Vagina (tissue), 2 donors: ENCODE results near the gene ESPN. TPM values are rescaled to one million over a fixed set of nuclear protein-coding genes. Genes with fewer than 3 reads are reported as not detected.
A peak's percentile ranks its signal among the peaks of the same experiment; 100 is the strongest.

ENCODE experiments used
- DNase-seq, 2 donors: peaks; one replicate each; pipeline ENCODE4 v3.0.0-alpha.2; 2017; ENCODE audit errors: extremely low spot score in 2 of 2
- H3K27ac ChIP-seq: fragments of 200-600 bp; sonication (generic); one replicate; pipeline ENCODE4 v1.5.1; 2019
- H3K27me3 ChIP-seq: fragments of 200-600 bp; sonication (generic); one replicate; pipeline ENCODE4 v1.5.1; 2019
- H3K36me3 ChIP-seq, 2 donors: fragments of 200-600 bp; sonication (generic); one replicate each; pipeline ENCODE4 v1.5.1; 2017 to 2019
- H3K4me1 ChIP-seq: fragments of 200-600 bp; sonication (generic); one replicate; pipeline ENCODE4 v1.5.1; 2019
- H3K4me3 ChIP-seq, 2 donors: fragments of 200-600 bp; sonication (generic); 1 replicate in 1 of 2; 2 replicates in 1 of 2; pipeline ENCODE4 v1.5.1; 2016 to 2019
- H3K9me3 ChIP-seq: fragments of 200-600 bp; sonication (generic); one replicate; pipeline ENCODE4 v1.5.1; 2019
- POLR2A ChIP-seq, 2 donors: fragments of 450-650 bp; IDR thresholded peaks; one replicate each; pipeline ENCODE4 v1.6.1; 2017; ENCODE audit warnings: antibody characterized with exemption in 2 of 2, mild to moderate bottlenecking in 2 of 2, moderate library complexity in 2 of 2
- POLR2AphosphoS5 ChIP-seq, 2 donors: sonication (generic); formaldehyde crosslinking; IDR thresholded peaks; one replicate each; pipeline ENCODE4 v1.9.0; 2017; ENCODE audit warnings: antibody characterized with exemption in 2 of 2, mild to moderate bottlenecking in 2 of 2, low read depth in 1 of 2; ENCODE audit not compliant: insufficient read depth in 1 of 2
- intact Hi-C: fragments of 100-400 bp; cut with DNase I; formaldehyde crosslinking; loops from one replicate; pipeline ENCODE4 v1.15.1; 2023
- total RNA-seq: library from RNA; depleted of rRNA; stranded (reverse); fragments of >200 nt; gene quantifications from one replicate; pipeline ENCODE4 v1.2.3, GENCODE V29; 2016
- TF ChIP-seq, protein P1 (sequence below), 3 experiments: fragments of 450-650 bp in 2 of 3; fragments of 200-600 bp in 1 of 3; sonication (generic) in 1 of 3; IDR thresholded peaks; one replicate each; pipeline ENCODE4 v1.5.1; 2017 to 2019; ENCODE audit warnings: antibody characterized with exemption in 3 of 3, mild to moderate bottlenecking in 2 of 3, moderate library complexity in 2 of 3

ESPN gene
- total RNA-seq, 1 donor from 2014 or later = 77.1 TPM

DNA sequence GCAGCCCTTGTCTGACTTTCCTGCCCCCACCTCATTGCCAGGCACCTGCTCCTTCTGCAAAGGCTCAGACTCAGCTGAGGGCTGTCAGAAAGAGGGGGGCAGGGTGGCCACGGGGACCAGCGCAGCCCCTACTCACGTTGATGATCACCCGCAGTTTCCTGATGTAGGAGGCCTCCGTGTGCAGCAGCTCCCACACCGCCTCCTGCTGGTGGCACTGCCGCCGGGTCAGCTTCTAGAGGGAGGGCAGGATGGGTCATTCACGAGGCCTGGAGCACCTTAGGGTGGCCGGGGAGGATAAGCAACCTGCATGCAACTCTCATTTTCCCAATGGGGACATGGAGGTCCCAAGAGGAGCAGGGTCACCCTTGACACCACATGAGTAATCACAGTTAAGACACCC lies 47.8 kb downstream of the ESPN start:
- H3K27ac ChIP-seq = no peak overlapping the region
- peaks cover 0 to 13% of the 10 kb centered on the region in 2 donors for H3K36me3 ChIP-seq
- H3K4me1 ChIP-seq = no peaks in the 10 kb centered on the region
- no peak for DNase-seq
- intact Hi-C loops = no loop called here
- H3K27me3 ChIP-seq = no peaks in the 10 kb centered on the region
- no peak overlapping the region for H3K4me3 ChIP-seq
- TF ChIP-seq POLR2AphosphoS5 (IDR thresholded peaks at IDR 0.05; ENCODE audit: insufficient read depth in 1 of 2, low read depth in 1 of 2) (no peak), POLR2A (IDR thresholded peaks at IDR 0.05) (no peak)
- TF ChIP-seq, protein P1, sequence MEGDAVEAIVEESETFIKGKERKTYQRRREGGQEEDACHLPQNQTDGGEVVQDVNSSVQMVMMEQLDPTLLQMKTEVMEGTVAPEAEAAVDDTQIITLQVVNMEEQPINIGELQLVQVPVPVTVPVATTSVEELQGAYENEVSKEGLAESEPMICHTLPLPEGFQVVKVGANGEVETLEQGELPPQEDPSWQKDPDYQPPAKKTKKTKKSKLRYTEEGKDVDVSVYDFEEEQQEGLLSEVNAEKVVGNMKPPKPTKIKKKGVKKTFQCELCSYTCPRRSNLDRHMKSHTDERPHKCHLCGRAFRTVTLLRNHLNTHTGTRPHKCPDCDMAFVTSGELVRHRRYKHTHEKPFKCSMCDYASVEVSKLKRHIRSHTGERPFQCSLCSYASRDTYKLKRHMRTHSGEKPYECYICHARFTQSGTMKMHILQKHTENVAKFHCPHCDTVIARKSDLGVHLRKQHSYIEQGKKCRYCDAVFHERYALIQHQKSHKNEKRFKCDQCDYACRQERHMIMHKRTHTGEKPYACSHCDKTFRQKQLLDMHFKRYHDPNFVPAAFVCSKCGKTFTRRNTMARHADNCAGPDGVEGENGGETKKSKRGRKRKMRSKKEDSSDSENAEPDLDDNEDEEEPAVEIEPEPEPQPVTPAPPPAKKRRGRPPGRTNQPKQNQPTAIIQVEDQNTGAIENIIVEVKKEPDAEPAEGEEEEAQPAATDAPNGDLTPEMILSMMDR (IDR thresholded peaks at IDR 0.05) = no peak
- H3K9me3 ChIP-seq = no peaks in the 10 kb centered on the region

DNA sequence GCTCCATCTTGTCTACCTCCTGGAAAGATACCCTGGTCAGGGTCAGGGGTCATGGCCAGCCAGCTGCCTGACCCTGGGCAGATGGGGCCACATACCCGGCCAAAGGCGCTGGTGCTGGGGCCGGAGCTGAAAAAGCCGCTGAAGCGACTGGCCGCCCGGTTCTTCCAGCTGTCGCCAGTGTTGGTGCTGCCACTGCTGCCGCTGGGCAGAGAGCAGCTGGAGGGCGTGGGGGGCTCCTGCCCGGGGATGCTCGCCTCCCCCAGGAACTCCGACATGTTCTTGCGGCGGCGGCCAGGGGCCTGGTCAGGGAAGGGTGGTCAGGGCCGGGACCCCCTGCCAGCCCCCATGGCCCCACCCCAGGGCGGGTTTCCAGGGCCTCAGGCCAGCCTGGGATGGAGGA lies 48.6 kb downstream of the ESPN start:
- Histone ChIP-seq H3K4me3 (no peak overlapping the region), H3K27me3 (no peaks in the 10 kb centered on the region), H3K36me3 (peaks cover 0 to 13% of the 10 kb centered on the region in 2 donors), H3K4me1 (no peaks in the 10 kb centered on the region), H3K9me3 (no peaks in the 10 kb centered on the region), H3K27ac (no peak overlapping the region)
- intact Hi-C loops = no loop called here
- no peak for DNase-seq
- TF ChIP-seq, protein P1 (IDR thresholded peaks at IDR 0.05) = no peak
- no peak for TF ChIP-seq POLR2AphosphoS5 (IDR thresholded peaks at IDR 0.05; ENCODE audit: insufficient read depth in 1 of 2, low read depth in 1 of 2)
- TF ChIP-seq POLR2A (IDR thresholded peaks at IDR 0.05) = no peak

DNA sequence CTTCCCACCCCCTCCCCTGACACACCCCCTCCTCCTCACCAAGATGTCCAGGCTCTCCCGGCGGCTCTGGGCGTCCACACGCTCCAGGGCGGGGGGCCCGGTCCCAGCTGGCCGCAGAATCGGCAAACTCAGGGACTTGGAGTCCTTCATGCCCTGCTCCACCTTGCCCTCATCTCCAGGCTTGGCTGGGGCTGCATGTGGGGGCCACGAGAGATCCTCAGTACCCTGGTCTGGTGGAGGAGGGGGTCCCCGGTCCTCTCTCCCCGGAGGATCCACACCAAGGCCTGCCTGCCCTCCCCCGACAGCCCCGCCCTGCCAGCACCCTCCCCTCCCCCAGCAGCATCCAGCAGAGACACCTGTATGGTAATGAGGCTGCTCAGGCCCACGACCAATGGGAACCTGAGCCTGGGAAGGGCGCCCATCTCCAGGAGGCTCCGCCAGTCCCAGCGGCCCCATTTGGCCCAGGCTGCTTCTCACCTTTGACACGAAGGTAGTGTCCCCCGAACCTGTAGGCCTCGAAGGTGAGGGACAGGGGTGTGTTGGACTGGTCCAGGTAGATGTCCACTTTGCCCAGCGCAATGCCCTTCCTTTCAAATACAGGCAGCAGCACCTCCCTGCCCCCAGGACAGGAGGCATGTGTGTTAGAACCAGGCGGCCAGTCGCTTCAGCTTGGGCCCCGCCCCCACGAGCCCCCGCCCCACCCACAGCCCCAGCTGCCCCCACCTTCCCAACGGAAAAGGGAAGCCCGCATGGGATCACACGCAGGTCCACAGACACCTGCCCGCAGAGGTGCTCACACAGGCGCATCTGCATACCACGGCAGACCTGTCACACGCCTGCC lies 49.6 kb downstream of the ESPN start:
- H3K9me3 ChIP-seq = no peaks in the 10 kb centered on the region
- no peak overlapping the region for H3K4me3 ChIP-seq
- peaks cover 0 to 10% of the 10 kb centered on the region in 2 donors for H3K36me3 ChIP-seq
- intact Hi-C loops = no loop called here
- DNase-seq = no peak
- TF ChIP-seq POLR2AphosphoS5 (IDR thresholded peaks at IDR 0.05; ENCODE audit: insufficient read depth in 1 of 2, low read depth in 1 of 2) = no peak
- H3K27me3 ChIP-seq = no peaks in the 10 kb centered on the region
- H3K27ac ChIP-seq = no peak overlapping the region
- H3K4me1 ChIP-seq = no peaks in the 10 kb centered on the region

DNA sequence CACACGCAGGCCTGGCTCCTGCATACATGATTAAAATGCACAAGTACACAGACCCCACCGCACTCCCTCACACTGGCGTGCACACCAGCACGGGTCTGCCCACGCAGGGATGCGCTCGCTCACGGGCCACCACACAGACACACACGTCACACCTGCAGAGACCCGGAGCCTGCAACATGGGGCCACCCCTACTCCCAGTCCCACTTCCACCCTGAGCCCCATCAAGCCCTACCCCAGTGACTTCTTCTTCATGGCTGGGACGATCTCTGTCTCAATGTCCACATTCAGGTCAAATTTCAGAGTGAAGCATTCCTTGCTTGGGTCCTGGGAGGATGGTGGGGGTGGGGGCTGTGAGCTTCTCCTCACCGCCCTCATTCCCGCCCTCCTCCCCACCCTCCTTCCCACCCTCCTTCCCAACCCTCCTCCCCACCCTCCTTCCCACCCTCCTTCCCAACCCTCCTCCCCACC lies 50.3 kb downstream of the ESPN start:
- no peaks in the 10 kb centered on the region for H3K9me3 ChIP-seq
- H3K27ac ChIP-seq = no peak overlapping the region
- no peak overlapping the region for H3K4me3 ChIP-seq
- peaks cover 0 to 10% of the 10 kb centered on the region in 2 donors for H3K36me3 ChIP-seq
- no peaks in the 10 kb centered on the region for H3K4me1 ChIP-seq
- DNase-seq = no peak
- no peaks in the 10 kb centered on the region for H3K27me3 ChIP-seq
- intact Hi-C loops = no loop called here
- TF ChIP-seq POLR2AphosphoS5 (IDR thresholded peaks at IDR 0.05; ENCODE audit: insufficient read depth in 1 of 2, low read depth in 1 of 2) (no peak), POLR2A (IDR thresholded peaks at IDR 0.05) (no peak)
- TF ChIP-seq, protein P1 (IDR thresholded peaks at IDR 0.05) = no peak

DNA sequence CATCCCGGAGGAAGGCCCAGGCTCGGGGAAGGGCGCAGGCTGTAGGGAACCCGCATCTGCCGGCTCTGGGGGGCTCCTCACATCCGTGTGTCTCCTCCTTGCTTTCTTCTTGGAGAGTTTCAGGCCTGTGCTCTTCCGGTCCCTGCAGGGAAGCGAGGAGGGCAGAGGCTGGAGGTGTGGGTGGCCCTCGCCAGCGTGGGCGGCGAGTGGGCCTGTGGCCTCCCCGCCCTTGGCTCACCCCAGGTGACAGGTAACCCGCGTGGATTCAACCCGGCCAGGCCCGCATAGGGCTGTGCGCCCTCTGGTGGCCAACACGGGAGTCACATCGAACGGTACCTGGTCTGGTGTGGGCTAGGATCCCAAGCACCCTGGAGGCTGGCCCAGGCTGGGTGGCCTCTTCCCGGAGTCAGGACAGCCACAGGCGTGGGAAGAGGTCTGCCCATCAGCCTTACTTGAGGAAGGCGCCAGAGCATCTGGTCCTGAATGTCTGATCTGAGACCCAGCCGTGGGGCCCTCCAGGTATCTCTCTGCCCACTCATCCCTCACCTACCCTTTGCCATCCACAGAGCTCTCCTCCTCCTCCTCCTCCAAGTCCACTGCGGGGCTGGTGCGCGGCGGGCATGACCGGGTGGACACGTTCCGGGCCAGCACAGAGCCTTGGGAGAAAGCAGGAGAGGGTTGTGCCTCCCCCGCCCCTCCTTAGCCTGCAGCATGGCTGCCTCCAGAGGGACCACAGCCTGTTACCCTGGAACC lies 51.0 kb downstream of the ESPN start:
- Histone ChIP-seq H3K36me3 (peaks cover 0 to 10% of the 10 kb centered on the region in 2 donors), H3K4me3 (no peak overlapping the region), H3K27me3 (no peaks in the 10 kb centered on the region), H3K4me1 (no peaks in the 10 kb centered on the region), H3K27ac (no peak overlapping the region), H3K9me3 (no peaks in the 10 kb centered on the region)
- TF ChIP-seq POLR2A (IDR thresholded peaks at IDR 0.05) (no peak), POLR2AphosphoS5 (IDR thresholded peaks at IDR 0.05; ENCODE audit: insufficient read depth in 1 of 2, low read depth in 1 of 2) (no peak)
- TF ChIP-seq, protein P1 (IDR thresholded peaks at IDR 0.05) = peak; percentile 51 to 68 (median 52)
- no peak for DNase-seq
- intact Hi-C loops = no loop called here
